HG02759 (cell line): ENCODE data around the gene CBX4.

Source experiments
- ATAC-seq: cut with Tn5 transposase; IDR thresholded peaks from one replicate; pipeline ENCODE4 v1.9.1; 2021; ENCODE audit warnings: mild to moderate bottlenecking, moderate library complexity; ENCODE audit not compliant: unreplicated experiment

The CBX4 gene

GRCh38 chr17:79802736-79803420 is 36.4 kb downstream of the CBX4 start:
- ATAC-seq = no peak

GRCh38 chr17:79802039-79802735 is 37.1 kb downstream of the CBX4 start:
- no peak for ATAC-seq

- ATAC-seq = no peak
Observed at GRCh38 chr17:79801156-79802038, 37.8 kb downstream of the CBX4 start.

GRCh38 chr17:79800325-79801155 is 38.7 kb downstream of the CBX4 start:
- ATAC-seq = no peak

- no peak for ATAC-seq
Observed at GRCh38 chr17:79799538-79800324, 39.5 kb downstream of the CBX4 start.

GRCh38 chr17:79799174-79799537 is 40.1 kb downstream of the CBX4 start:
- ATAC-seq = no peak

- ATAC-seq = no peak
Observed at GRCh38 chr17:79798299-79799173, 40.7 kb downstream of the CBX4 start.

- no peak for ATAC-seq
Observed at GRCh38 chr17:79797492-79798298, 41.5 kb downstream of the CBX4 start.

GRCh38 chr17:79796763-79797491 is 42.3 kb downstream of the CBX4 start, which contains the start of gene CBX8:
CBX8 (minus strand) TSS chr17:79797077; CDS start chr17:79796998, 79 bp downstream.
- ATAC-seq = peak; percentile 88

GRCh38 chr17:79796444-79796762 is 42.8 kb downstream of the CBX4 start:
- no peak for ATAC-seq

GRCh38 chr17:79795795-79796443 is 43.3 kb downstream of the CBX4 start:
- ATAC-seq = no peak

GRCh38 chr17:79794659-79795511 is 44.4 kb downstream of the CBX4 start:
- ATAC-seq = no peak

GRCh38 chr17:79793924-79794304 is 45.3 kb downstream of the CBX4 start:
- no peak for ATAC-seq

- no peak for ATAC-seq
Observed at GRCh38 chr17:79792984-79793923, 46.0 kb downstream of the CBX4 start.

- no peak for ATAC-seq
Observed at GRCh38 chr17:79792341-79792871, 46.8 kb downstream of the CBX4 start.
